ENCODE data around the gene CNTNAP3B.
"Not testable (repeated sequence)": the region's sequence is repeated elsewhere in the genome, so short reads cannot be mapped to it uniquely, and the experiment has no call there.

CNTNAP3B gene

GRCh38 chr9:42018220-42018922, 110.9 kb downstream of the CNTNAP3B start:
- H3K9me2 ChIP-seq (replicated peaks; ENCODE audit: insufficient read depth, low read length); H3K36me3 ChIP-seq (ENCODE audit: low read length); H3K27ac ChIP-seq (ENCODE audit: low read depth, low read length); H3K9me3 ChIP-seq (ENCODE audit: insufficient read depth, low read length); H3K79me2 ChIP-seq (ENCODE audit: insufficient read depth, low read length); H2AFZ ChIP-seq (ENCODE audit: low read depth, low read length, severe bottlenecking); H3K4me3 ChIP-seq (ENCODE audit: insufficient read depth, low read length, poor library complexity, severe bottlenecking); H4K20me1 ChIP-seq (ENCODE audit: low read depth, low read length); H3K4me2 ChIP-seq (ENCODE audit: low read depth, low read length, poor library complexity, severe bottlenecking); H3K27me3 ChIP-seq (ENCODE audit: low read length); H3F3A ChIP-seq (ENCODE audit: insufficient read depth); H3K9ac ChIP-seq (ENCODE audit: low read length): not testable (repeated sequence)

GRCh38 chr9:42014317-42014716, 114.9 kb downstream of the CNTNAP3B start:
- not testable (repeated sequence) for H3K36me3 ChIP-seq (ENCODE audit: low read length); H3K4me3 ChIP-seq (ENCODE audit: insufficient read depth, low read length, poor library complexity, severe bottlenecking); H3K4me2 ChIP-seq (ENCODE audit: low read depth, low read length, poor library complexity, severe bottlenecking); H2AFZ ChIP-seq (ENCODE audit: low read depth, low read length, severe bottlenecking); H3K9me3 ChIP-seq (ENCODE audit: insufficient read depth, low read length); H3F3A ChIP-seq (ENCODE audit: insufficient read depth); H3K9me2 ChIP-seq (replicated peaks; ENCODE audit: insufficient read depth, low read length); H3K27me3 ChIP-seq (ENCODE audit: low read length); H3K9ac ChIP-seq (ENCODE audit: low read length); H3K79me2 ChIP-seq (ENCODE audit: insufficient read depth, low read length); H4K20me1 ChIP-seq (ENCODE audit: low read depth, low read length); H3K27ac ChIP-seq (ENCODE audit: low read depth, low read length)

GRCh38 chr9:41991607-41992006, 137.6 kb downstream of the CNTNAP3B start:
- H3K4me2 ChIP-seq (ENCODE audit: low read depth, low read length, poor library complexity, severe bottlenecking); H3K27ac ChIP-seq (ENCODE audit: low read depth, low read length); H3K36me3 ChIP-seq (ENCODE audit: low read length); H3K4me3 ChIP-seq (ENCODE audit: insufficient read depth, low read length, poor library complexity, severe bottlenecking); H4K20me1 ChIP-seq (ENCODE audit: low read depth, low read length); H3K9me3 ChIP-seq (ENCODE audit: insufficient read depth, low read length); H3K79me2 ChIP-seq (ENCODE audit: insufficient read depth, low read length); H3K9ac ChIP-seq (ENCODE audit: low read length); H3K27me3 ChIP-seq (ENCODE audit: low read length); H2AFZ ChIP-seq (ENCODE audit: low read depth, low read length, severe bottlenecking); H3K9me2 ChIP-seq (replicated peaks; ENCODE audit: insufficient read depth, low read length); H3F3A ChIP-seq (ENCODE audit: insufficient read depth): not testable (repeated sequence)

- not testable (repeated sequence) for H3K79me2 ChIP-seq (ENCODE audit: insufficient read depth, low read length); H2AFZ ChIP-seq (ENCODE audit: low read depth, low read length, severe bottlenecking); H3K9ac ChIP-seq (ENCODE audit: low read length); H4K20me1 ChIP-seq (ENCODE audit: low read depth, low read length); H3F3A ChIP-seq (ENCODE audit: insufficient read depth); H3K36me3 ChIP-seq (ENCODE audit: low read length); H3K27ac ChIP-seq (ENCODE audit: low read depth, low read length); H3K27me3 ChIP-seq (ENCODE audit: low read length); H3K4me3 ChIP-seq (ENCODE audit: insufficient read depth, low read length, poor library complexity, severe bottlenecking); H3K9me2 ChIP-seq (replicated peaks; ENCODE audit: insufficient read depth, low read length); H3K9me3 ChIP-seq (ENCODE audit: insufficient read depth, low read length); H3K4me2 ChIP-seq (ENCODE audit: low read depth, low read length, poor library complexity, severe bottlenecking)
These were observed 149.0 kb downstream of the CNTNAP3B start for GRCh38 chr9:41980271-41980670.

GRCh38 chr9:41977965-41978600, 151.1 kb downstream of the CNTNAP3B start:
- not testable (repeated sequence) for H3K9ac ChIP-seq (ENCODE audit: low read length)

GRCh38 chr9:41974906-41975305, 154.3 kb downstream of the CNTNAP3B start:
- not testable (repeated sequence) for H3K9me2 ChIP-seq (replicated peaks; ENCODE audit: insufficient read depth, low read length); H3K4me3 ChIP-seq (ENCODE audit: insufficient read depth, low read length, poor library complexity, severe bottlenecking); H2AFZ ChIP-seq (ENCODE audit: low read depth, low read length, severe bottlenecking); H3K9me3 ChIP-seq (ENCODE audit: insufficient read depth, low read length); H3K27ac ChIP-seq (ENCODE audit: low read depth, low read length); H3K27me3 ChIP-seq (ENCODE audit: low read length); H3K36me3 ChIP-seq (ENCODE audit: low read length); H4K20me1 ChIP-seq (ENCODE audit: low read depth, low read length); H3K79me2 ChIP-seq (ENCODE audit: insufficient read depth, low read length); H3K9ac ChIP-seq (ENCODE audit: low read length); H3K4me2 ChIP-seq (ENCODE audit: low read depth, low read length, poor library complexity, severe bottlenecking); H3F3A ChIP-seq (ENCODE audit: insufficient read depth)

More at GRCh38 chr9:41977965-41978600, 151.1 kb downstream of the CNTNAP3B start:
- not testable (repeated sequence) for H3K4me2 ChIP-seq (ENCODE audit: low read depth, low read length, poor library complexity, severe bottlenecking); H3K4me3 ChIP-seq (ENCODE audit: insufficient read depth, low read length, poor library complexity, severe bottlenecking); H3K9me3 ChIP-seq (ENCODE audit: insufficient read depth, low read length); H2AFZ ChIP-seq (ENCODE audit: low read depth, low read length, severe bottlenecking); H3K27me3 ChIP-seq (ENCODE audit: low read length); H3K27ac ChIP-seq (ENCODE audit: low read depth, low read length); H3F3A ChIP-seq (ENCODE audit: insufficient read depth); H3K9me2 ChIP-seq (replicated peaks; ENCODE audit: insufficient read depth, low read length); H3K36me3 ChIP-seq (ENCODE audit: low read length); H4K20me1 ChIP-seq (ENCODE audit: low read depth, low read length); H3K79me2 ChIP-seq (ENCODE audit: insufficient read depth, low read length)

- H3K4me2 ChIP-seq (ENCODE audit: low read depth, low read length, poor library complexity, severe bottlenecking); H4K20me1 ChIP-seq (ENCODE audit: low read depth, low read length); H3K36me3 ChIP-seq (ENCODE audit: low read length); H3K4me3 ChIP-seq (ENCODE audit: insufficient read depth, low read length, poor library complexity, severe bottlenecking); H3K27ac ChIP-seq (ENCODE audit: low read depth, low read length); H3K9ac ChIP-seq (ENCODE audit: low read length); H3K79me2 ChIP-seq (ENCODE audit: insufficient read depth, low read length); H3K9me3 ChIP-seq (ENCODE audit: insufficient read depth, low read length); H3K9me2 ChIP-seq (replicated peaks; ENCODE audit: insufficient read depth, low read length); H3K27me3 ChIP-seq (ENCODE audit: low read length); H2AFZ ChIP-seq (ENCODE audit: low read depth, low read length, severe bottlenecking); H3F3A ChIP-seq (ENCODE audit: insufficient read depth): not testable (repeated sequence)
These were observed 176.2 kb downstream of the CNTNAP3B start for GRCh38 chr9:41953007-41953406.

GRCh38 chr9:41941738-41942137, 187.5 kb downstream of the CNTNAP3B start:
- not testable (repeated sequence) for H3K36me3 ChIP-seq (ENCODE audit: low read length); H3K4me2 ChIP-seq (ENCODE audit: low read depth, low read length, poor library complexity, severe bottlenecking); H3K9me2 ChIP-seq (replicated peaks; ENCODE audit: insufficient read depth, low read length); H3K9ac ChIP-seq (ENCODE audit: low read length); H2AFZ ChIP-seq (ENCODE audit: low read depth, low read length, severe bottlenecking); H3K79me2 ChIP-seq (ENCODE audit: insufficient read depth, low read length); H3K4me3 ChIP-seq (ENCODE audit: insufficient read depth, low read length, poor library complexity, severe bottlenecking); H3K9me3 ChIP-seq (ENCODE audit: insufficient read depth, low read length); H3K27me3 ChIP-seq (ENCODE audit: low read length); H3K27ac ChIP-seq (ENCODE audit: low read depth, low read length); H3F3A ChIP-seq (ENCODE audit: insufficient read depth); H4K20me1 ChIP-seq (ENCODE audit: low read depth, low read length)

Data from SU-DHL-6 (cell line).